Breast epithelium (tissue), 4 donors: ENCODE results near the gene ARHGDIA. TPM values are rescaled to one million over a fixed set of nuclear protein-coding genes. Genes with fewer than 3 reads are reported as not detected.

Experiments
- DNase-seq, 2 donors: peaks; one replicate each; pipeline ENCODE4 v3.0.0-alpha.2; 2019; ENCODE audit warnings: low spot score in 2 of 2
- H3K27ac ChIP-seq, 2 donors: fragments of 200-600 bp; sonication (generic) in 1 of 2; one replicate each; pipeline ENCODE4 v1.5.1; 2016 to 2019; ENCODE audit warnings: mild to moderate bottlenecking in 1 of 2
- H3K27me3 ChIP-seq, 2 donors: fragments of 200-600 bp; sonication (generic) in 1 of 2; one replicate each; pipeline versions ENCODE4 v1.5.1 to v1.6.0; 2017 to 2019; ENCODE audit warnings: control low read depth in 1 of 2, mild to moderate bottlenecking in 1 of 2
- H3K36me3 ChIP-seq: fragments of 200-600 bp; one replicate; pipeline ENCODE4 v1.5.1; 2019
- H3K4me1 ChIP-seq, 2 donors: fragments of 200-600 bp; sonication (generic); one replicate each; pipeline ENCODE4 v1.5.1; 2016 to 2019; ENCODE audit warnings: control low read depth in 1 of 2
- H3K4me3 ChIP-seq, 3 donors: fragments of 200-600 bp; sonication (generic); 1 replicate in 2 of 3; 2 replicates in 1 of 3; pipeline ENCODE4 v1.5.1; 2016 to 2019; ENCODE audit warnings: mild to moderate bottlenecking in 3 of 3, moderate library complexity in 2 of 3
- H3K9me3 ChIP-seq, 2 donors: fragments of 200-600 bp; sonication (generic) in 1 of 2; one replicate each; pipeline ENCODE4 v1.5.1; 2016 to 2019; ENCODE audit warnings: control low read depth in 1 of 2
- POLR2A ChIP-seq: fragments of 450-650 bp; IDR thresholded peaks from one replicate; pipeline ENCODE4 v1.6.1; 2016; ENCODE audit warnings: antibody characterized with exemption, mild to moderate bottlenecking, moderate library complexity
- POLR2AphosphoS5 ChIP-seq, 3 donors: sonication (generic); formaldehyde crosslinking; IDR thresholded peaks; one replicate each; pipeline ENCODE4 v1.6.1; 2017; ENCODE audit warnings: antibody characterized with exemption in 3 of 3
- intact Hi-C: fragments of 100-400 bp; cut with DNase I; formaldehyde crosslinking; loops from one replicate; pipeline ENCODE4 v1.15.1; 2023; ENCODE audit warnings: low total_unique reads
- total RNA-seq, 3 donors: library from RNA; depleted of rRNA; stranded (reverse); fragments of >200 nt; gene quantifications; one replicate each; pipeline ENCODE4 v1.1.0, GENCODE V29; 2016
- TF ChIP-seq, protein P1 (sequence below), 3 donors: fragments of 450-650 bp; IDR thresholded peaks; one replicate each; pipeline ENCODE4 v1.5.1; 2016 to 2017; ENCODE audit warnings: antibody characterized with exemption in 3 of 3, mild to moderate bottlenecking in 3 of 3, moderate library complexity in 3 of 3

The ARHGDIA gene
- total RNA-seq, 3 donors from 2014 or later = 67.0 to 135 (median 124) TPM

DNA sequence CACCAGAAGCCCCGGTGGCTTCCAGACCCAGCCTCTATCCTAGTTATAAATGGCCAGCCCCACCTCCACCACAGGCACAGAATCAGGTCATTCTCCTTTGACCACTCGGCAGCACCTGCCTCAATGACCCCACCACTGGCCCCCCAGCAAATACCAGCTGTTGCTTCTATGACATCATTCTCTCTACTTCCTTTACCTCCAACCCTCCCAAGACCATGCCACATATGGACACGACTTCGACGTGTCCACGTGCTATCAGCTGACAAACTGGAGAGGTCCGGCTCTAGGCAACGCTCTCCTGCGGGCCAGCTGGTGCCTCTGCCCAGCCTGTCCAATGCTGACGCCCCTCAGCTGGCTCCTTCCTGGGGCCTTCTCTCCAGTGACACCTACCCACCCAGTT, 14.3 kb upstream of the ARHGDIA start:
- peak overlapping the region in 1 of 2 donors; percentile 11 for H3K27ac ChIP-seq
- TF ChIP-seq POLR2A (no peak), POLR2AphosphoS5 (IDR thresholded peaks at IDR 0.05) (no peak)
- TF ChIP-seq, protein P1, sequence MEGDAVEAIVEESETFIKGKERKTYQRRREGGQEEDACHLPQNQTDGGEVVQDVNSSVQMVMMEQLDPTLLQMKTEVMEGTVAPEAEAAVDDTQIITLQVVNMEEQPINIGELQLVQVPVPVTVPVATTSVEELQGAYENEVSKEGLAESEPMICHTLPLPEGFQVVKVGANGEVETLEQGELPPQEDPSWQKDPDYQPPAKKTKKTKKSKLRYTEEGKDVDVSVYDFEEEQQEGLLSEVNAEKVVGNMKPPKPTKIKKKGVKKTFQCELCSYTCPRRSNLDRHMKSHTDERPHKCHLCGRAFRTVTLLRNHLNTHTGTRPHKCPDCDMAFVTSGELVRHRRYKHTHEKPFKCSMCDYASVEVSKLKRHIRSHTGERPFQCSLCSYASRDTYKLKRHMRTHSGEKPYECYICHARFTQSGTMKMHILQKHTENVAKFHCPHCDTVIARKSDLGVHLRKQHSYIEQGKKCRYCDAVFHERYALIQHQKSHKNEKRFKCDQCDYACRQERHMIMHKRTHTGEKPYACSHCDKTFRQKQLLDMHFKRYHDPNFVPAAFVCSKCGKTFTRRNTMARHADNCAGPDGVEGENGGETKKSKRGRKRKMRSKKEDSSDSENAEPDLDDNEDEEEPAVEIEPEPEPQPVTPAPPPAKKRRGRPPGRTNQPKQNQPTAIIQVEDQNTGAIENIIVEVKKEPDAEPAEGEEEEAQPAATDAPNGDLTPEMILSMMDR (IDR thresholded peaks at IDR 0.05) = no peak
- no peaks in the 10 kb centered on the region for H3K36me3 ChIP-seq
- H3K9me3 ChIP-seq = no peaks in the 10 kb centered on the region
- H3K27me3 ChIP-seq = no peaks in the 10 kb centered on the region
- intact Hi-C loops = no loop called here
- DNase-seq = no peak
- H3K4me1 ChIP-seq = peaks cover 2 to 6% of the 10 kb centered on the region in 2 donors
- H3K4me3 ChIP-seq = no peak overlapping the region

DNA sequence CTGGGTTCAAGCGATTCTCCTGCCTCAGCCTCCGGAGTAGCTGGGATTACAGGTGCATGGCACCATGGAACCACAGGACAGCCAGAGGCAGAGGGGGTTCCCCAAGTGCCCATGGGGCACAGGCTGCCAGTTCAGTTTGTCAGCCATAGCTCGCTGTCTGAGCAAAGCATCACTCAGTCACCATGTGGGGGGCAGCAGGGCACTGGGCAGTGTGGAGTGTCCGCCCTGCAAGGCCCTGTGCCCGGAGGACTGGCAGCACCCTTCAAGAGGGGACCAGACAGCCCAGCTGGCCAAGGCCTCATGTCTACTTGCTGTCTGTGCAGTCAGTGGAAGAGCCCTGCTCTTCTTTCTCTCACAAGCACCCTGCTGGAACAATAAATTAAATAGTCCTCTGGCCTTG, 13.8 kb upstream of the ARHGDIA start:
- TF ChIP-seq POLR2AphosphoS5 (IDR thresholded peaks at IDR 0.05) (no peak), POLR2A (no peak)
- TF ChIP-seq, protein P1 (IDR thresholded peaks at IDR 0.05) = no peak
- H3K27me3 ChIP-seq = no peaks in the 10 kb centered on the region
- no peaks in the 10 kb centered on the region for H3K36me3 ChIP-seq
- H3K9me3 ChIP-seq = no peaks in the 10 kb centered on the region
- DNase-seq = no peak
- peaks cover 0 to 2% of the 10 kb centered on the region in 2 donors for H3K4me1 ChIP-seq
- H3K27ac ChIP-seq = peak overlapping the region; percentile 22 to 52
- H3K4me3 ChIP-seq = no peak overlapping the region
- intact Hi-C loops = no loop called here

DNA sequence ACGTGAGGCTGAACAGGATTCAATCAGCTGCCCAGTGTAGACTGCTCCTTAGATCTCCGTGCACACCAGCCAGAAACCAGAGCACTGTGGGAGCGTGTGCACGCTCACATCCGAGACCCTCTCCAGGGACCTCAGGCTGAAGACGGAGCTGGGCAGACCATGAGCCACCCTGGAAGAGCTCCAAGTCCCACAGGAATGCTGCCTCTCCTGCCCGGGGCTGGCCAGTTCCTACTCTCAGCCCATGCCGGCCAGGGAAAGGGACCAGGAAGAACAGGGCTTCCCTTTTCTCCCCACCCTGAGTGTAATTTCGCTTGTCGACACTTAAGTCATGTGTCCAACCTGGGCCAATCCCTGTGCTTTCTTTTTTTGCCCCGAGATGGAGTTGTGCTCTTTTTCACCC, 13.4 kb upstream of the ARHGDIA start:
- no peaks in the 10 kb centered on the region for H3K9me3 ChIP-seq
- TF ChIP-seq POLR2AphosphoS5 (IDR thresholded peaks at IDR 0.05) (no peak), POLR2A (no peak)
- TF ChIP-seq, protein P1 (IDR thresholded peaks at IDR 0.05) = no peak
- no peaks in the 10 kb centered on the region for H3K36me3 ChIP-seq
- H3K4me1 ChIP-seq = no peaks in the 10 kb centered on the region
- H3K27me3 ChIP-seq = no peaks in the 10 kb centered on the region
- no peak overlapping the region for H3K4me3 ChIP-seq
- DNase-seq = no peak
- intact Hi-C loops = no loop called here
- peak overlapping the region; percentile 22 to 52 for H3K27ac ChIP-seq

DNA sequence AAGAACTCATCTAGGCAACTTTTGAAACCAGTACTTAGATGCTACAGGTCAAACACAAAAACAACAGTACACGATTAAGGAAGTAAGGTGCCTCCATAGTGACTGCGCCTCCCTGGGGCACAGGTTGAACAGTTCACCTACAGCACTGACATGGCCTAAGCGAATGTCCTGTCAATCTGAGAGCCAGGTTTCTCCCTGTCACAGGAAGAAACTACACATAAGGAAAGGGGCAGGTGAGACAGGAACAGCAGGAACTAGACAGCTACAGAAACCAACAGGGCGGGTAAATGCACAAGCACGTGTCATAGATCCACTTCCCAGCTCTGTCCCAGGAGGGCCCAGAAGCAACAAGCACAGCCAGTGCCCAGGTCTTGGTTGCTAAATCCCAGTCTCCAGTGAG, 8.0 kb upstream of the ARHGDIA start:
- Histone ChIP-seq H3K4me1 (no peaks in the 10 kb centered on the region), H3K4me3 (no peak overlapping the region), H3K27ac (no peak overlapping the region), H3K27me3 (no peaks in the 10 kb centered on the region), H3K9me3 (no peaks in the 10 kb centered on the region), H3K36me3 (no peaks in the 10 kb centered on the region)
- TF ChIP-seq POLR2A (no peak), POLR2AphosphoS5 (IDR thresholded peaks at IDR 0.05) (no peak)
- TF ChIP-seq, protein P1 (IDR thresholded peaks at IDR 0.05) = no peak
- no peak for DNase-seq
- intact Hi-C loops = loop anchor here (2.0 kb wide), 1 partner anchor 14 kb away; no protein-coding TSS in a partner anchor

DNA sequence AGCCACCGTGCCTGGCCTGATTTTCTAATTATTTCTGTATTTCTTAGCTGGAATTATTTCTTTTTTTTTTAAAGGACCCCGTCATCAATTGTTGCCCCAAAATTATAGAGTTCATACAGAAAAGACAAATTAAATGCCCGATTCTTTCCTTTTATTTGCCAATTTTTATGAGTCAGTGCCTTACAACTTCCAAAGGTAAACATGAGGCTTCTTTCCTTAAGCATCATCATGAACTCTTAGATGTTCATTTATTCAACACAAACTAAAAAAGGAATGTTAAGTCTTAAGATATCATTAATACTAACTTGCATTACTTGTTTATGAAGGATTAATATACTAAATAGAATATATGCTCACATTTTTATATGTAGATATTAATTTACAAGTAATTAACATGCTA, 7.2 kb upstream of the ARHGDIA start:
- no peaks in the 10 kb centered on the region for H3K9me3 ChIP-seq
- no peak overlapping the region for H3K4me3 ChIP-seq
- no peaks in the 10 kb centered on the region for H3K27me3 ChIP-seq
- intact Hi-C loops = loop anchor here (2.0 kb wide), 1 partner anchor 15 kb away; no protein-coding TSS in a partner anchor
- no peak overlapping the region for H3K27ac ChIP-seq
- TF ChIP-seq, protein P1 (IDR thresholded peaks at IDR 0.05) = no peak
- TF ChIP-seq POLR2A (no peak), POLR2AphosphoS5 (IDR thresholded peaks at IDR 0.05) (no peak)
- DNase-seq = no peak
- peaks cover 0 to under 1% of the 10 kb centered on the region in 2 donors for H3K4me1 ChIP-seq
- no peaks in the 10 kb centered on the region for H3K36me3 ChIP-seq
